ENCODE measurements around the gene RNF223.
"Not testable (repeated sequence)": the region's sequence is repeated elsewhere in the genome, so short reads cannot be mapped to it uniquely, and the experiment has no call there.

The RNF223 gene

GRCh38 chr1:1058088-1058905 lies 15.8 kb downstream of the RNF223 start:
- DNase-seq = no peak

GRCh38 chr1:1057769-1058087 lies 16.4 kb downstream of the RNF223 start:
- DNase-seq = not testable (repeated sequence)

GRCh38 chr1:1055841-1056736 lies 18.0 kb downstream of the RNF223 start:
- DNase-seq = no peak

- no peak for DNase-seq
Observed at GRCh38 chr1:1054971-1055370, 19.1 kb downstream of the RNF223 start.

- no peak for DNase-seq
Observed at GRCh38 chr1:1054099-1054700, 19.9 kb downstream of the RNF223 start.

- DNase-seq = no peak
Observed at GRCh38 chr1:1053682-1054081, 20.4 kb downstream of the RNF223 start.

- DNase-seq = no peak
Observed at GRCh38 chr1:1053022-1053421, 21.1 kb downstream of the RNF223 start.

- DNase-seq = no peak
Observed at GRCh38 chr1:1052003-1052840, 21.9 kb downstream of the RNF223 start.

- DNase-seq = no peak
Observed at GRCh38 chr1:1051127-1051810, 22.8 kb downstream of the RNF223 start.

- no peak for DNase-seq
Observed at GRCh38 chr1:1050577-1051052, 23.5 kb downstream of the RNF223 start.

- DNase-seq = no peak
Observed at GRCh38 chr1:1049318-1050165, 24.6 kb downstream of the RNF223 start.

- DNase-seq = no peak
Observed at GRCh38 chr1:1048765-1049164, 25.3 kb downstream of the RNF223 start.

GRCh38 chr1:1047963-1048362 lies 26.1 kb downstream of the RNF223 start:
- DNase-seq = no peak

- no peak for DNase-seq
Observed at GRCh38 chr1:1047407-1047806, 26.7 kb downstream of the RNF223 start.

GRCh38 chr1:1046767-1047166 lies 27.3 kb downstream of the RNF223 start:
- DNase-seq = no peak

- DNase-seq = no peak
Observed at GRCh38 chr1:1046243-1046642, 27.9 kb downstream of the RNF223 start.

- DNase-seq = no peak
Observed at GRCh38 chr1:1045129-1045528, 29.0 kb downstream of the RNF223 start.

- no peak for DNase-seq
Observed at GRCh38 chr1:1044455-1045078, 29.5 kb downstream of the RNF223 start.

GRCh38 chr1:1043921-1044320 lies 30.2 kb downstream of the RNF223 start:
- DNase-seq = no peak

GRCh38 chr1:1043411-1043810 lies 30.7 kb downstream of the RNF223 start:
- no peak for DNase-seq

- DNase-seq = no peak
Observed at GRCh38 chr1:1042835-1043234, 31.3 kb downstream of the RNF223 start.
